ENCODE measurements around the gene FUT7.
A peak's percentile ranks its signal among the peaks of the same experiment; 100 is the strongest.
"Not testable (repeated sequence)": the region's sequence is repeated elsewhere in the genome, so short reads cannot be mapped to it uniquely, and the experiment has no call there.

Gene FUT7

DNA sequence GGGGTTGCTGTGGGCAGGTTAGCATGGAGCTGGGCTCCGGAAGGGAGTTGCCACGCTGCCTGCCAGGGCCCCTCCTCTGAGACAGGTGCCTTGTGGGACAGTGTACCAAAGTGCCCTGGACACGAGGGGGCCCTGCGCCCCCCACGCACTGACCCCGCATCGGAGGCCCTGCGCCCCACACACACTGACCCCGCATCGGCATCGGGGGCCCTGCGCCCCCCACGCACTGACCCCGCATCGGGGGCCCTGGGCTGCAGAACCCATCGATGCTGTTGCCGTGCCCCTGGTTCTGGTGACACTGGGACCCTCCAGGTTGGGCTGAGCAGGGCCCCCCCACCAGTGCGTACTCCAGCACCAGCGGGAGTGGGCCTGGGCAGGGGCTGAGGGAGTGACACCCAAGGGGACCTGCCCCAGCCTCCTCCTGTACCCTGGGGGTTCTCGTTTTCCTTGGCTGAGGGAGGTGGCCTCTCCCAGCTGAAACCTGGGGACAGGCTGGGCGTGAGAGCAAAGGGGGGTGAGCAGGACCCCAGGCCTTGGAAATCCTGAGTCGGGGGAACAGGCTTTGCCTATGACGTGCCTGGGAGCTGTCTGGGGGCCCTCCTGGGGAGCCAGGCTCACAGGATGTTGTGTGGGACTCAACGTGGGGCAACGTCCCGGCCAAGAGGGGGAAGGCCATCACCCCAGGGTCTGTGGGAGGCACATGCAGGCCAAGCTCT, 31.6 kb upstream of the FUT7 start:
- no peak overlapping the region for H3K4me3 ChIP-seq (ENCODE audit: low read length)
- peaks cover 6% of the 10 kb centered on the region for H3K27me3 ChIP-seq (ENCODE audit: control insufficient read depth, insufficient read depth, low read length)
- no peaks in the 10 kb centered on the region for H3K9me3 ChIP-seq (ENCODE audit: control insufficient read depth, low read length)
- H3K4me1 ChIP-seq (ENCODE audit: control insufficient read depth, insufficient read depth, low read length) = peaks cover 21% of the 10 kb centered on the region
- H3K9ac ChIP-seq (ENCODE audit: low read length) = no peak overlapping the region
- no peaks in the 10 kb centered on the region for H3K36me3 ChIP-seq (ENCODE audit: control insufficient read depth, insufficient read depth, low read length)

GRCh38 chr9:137062798-137063197, 30.9 kb upstream of the FUT7 start:
- H3K4me1 ChIP-seq (ENCODE audit: control insufficient read depth, insufficient read depth, low read length) = peaks cover 15% of the 10 kb centered on the region
- H3K9me3 ChIP-seq (ENCODE audit: control insufficient read depth, low read length); H3K36me3 ChIP-seq (ENCODE audit: control insufficient read depth, insufficient read depth, low read length); H3K4me3 ChIP-seq (ENCODE audit: low read length); H3K27me3 ChIP-seq (ENCODE audit: control insufficient read depth, insufficient read depth, low read length); H3K9ac ChIP-seq (ENCODE audit: low read length): not testable (repeated sequence)

DNA sequence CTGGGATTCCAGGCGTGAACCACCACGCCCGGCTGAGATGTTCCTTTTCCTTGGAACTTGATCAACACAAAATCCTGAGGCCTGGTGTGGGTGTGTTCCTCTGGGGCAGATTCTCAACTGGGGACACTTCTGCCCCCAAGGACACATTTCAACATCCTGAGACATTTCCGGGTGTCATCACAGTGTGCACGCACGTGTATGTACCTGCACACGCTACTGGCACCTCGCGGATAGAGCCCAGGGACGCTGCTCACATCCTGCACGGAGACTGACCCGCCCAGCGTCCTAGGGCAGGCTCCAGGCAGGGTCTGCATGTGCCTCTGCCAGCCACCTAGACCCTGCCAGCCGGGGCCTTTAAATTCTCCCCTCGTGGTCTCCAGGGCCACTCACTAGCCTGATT, 30.5 kb upstream of the FUT7 start:
- H3K4me3 ChIP-seq (ENCODE audit: low read length) = no peak overlapping the region
- H3K9ac ChIP-seq (ENCODE audit: low read length) = no peak overlapping the region
- peaks cover 17% of the 10 kb centered on the region for H3K4me1 ChIP-seq (ENCODE audit: control insufficient read depth, insufficient read depth, low read length)
- no peaks in the 10 kb centered on the region for H3K36me3 ChIP-seq (ENCODE audit: control insufficient read depth, insufficient read depth, low read length)
- H3K27me3 ChIP-seq (ENCODE audit: control insufficient read depth, insufficient read depth, low read length) = no peaks in the 10 kb centered on the region
- H3K9me3 ChIP-seq (ENCODE audit: control insufficient read depth, low read length) = no peaks in the 10 kb centered on the region

GRCh38 chr9:137058521-137059234, 26.8 kb upstream of the FUT7 start:
- Histone ChIP-seq H3K4me1 (ENCODE audit: control insufficient read depth, insufficient read depth, low read length) (peaks cover 36% of the 10 kb centered on the region), H3K9me3 (ENCODE audit: control insufficient read depth, low read length) (no peaks in the 10 kb centered on the region), H3K36me3 (ENCODE audit: control insufficient read depth, insufficient read depth, low read length) (no peaks in the 10 kb centered on the region), H3K27me3 (ENCODE audit: control insufficient read depth, insufficient read depth, low read length) (peaks cover 4% of the 10 kb centered on the region), H3K9ac (ENCODE audit: low read length) (no peak overlapping the region), H3K4me3 (ENCODE audit: low read length) (no peak overlapping the region)

DNA sequence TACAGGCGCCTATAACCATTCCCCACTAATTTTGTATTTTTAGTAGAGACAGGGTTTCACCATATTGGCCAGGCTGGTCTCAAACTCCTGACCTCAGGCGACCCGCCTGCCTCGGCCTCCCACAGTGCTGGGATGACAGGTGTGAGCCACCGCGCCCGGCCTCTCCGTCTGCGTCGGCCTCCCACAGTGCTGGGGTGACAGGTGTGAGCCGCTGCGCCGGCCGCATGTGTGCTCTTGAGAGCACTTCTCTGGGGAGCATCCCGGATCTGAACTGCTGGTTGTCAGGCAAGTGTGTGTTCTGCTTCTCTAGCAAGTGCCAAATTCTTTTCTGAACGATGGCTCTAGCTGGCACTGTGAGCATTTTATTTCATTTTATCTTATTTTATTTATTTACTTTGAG, 25.7 kb upstream of the FUT7 start:
- no peak overlapping the region for H3K4me3 ChIP-seq (ENCODE audit: low read length)
- H3K4me1 ChIP-seq (ENCODE audit: control insufficient read depth, insufficient read depth, low read length) = peaks cover 44% of the 10 kb centered on the region
- H3K27me3 ChIP-seq (ENCODE audit: control insufficient read depth, insufficient read depth, low read length) = peaks cover 12% of the 10 kb centered on the region
- no peak overlapping the region for H3K9ac ChIP-seq (ENCODE audit: low read length)
- no peaks in the 10 kb centered on the region for H3K36me3 ChIP-seq (ENCODE audit: control insufficient read depth, insufficient read depth, low read length)
- no peaks in the 10 kb centered on the region for H3K9me3 ChIP-seq (ENCODE audit: control insufficient read depth, low read length)

- Histone ChIP-seq H3K9ac (ENCODE audit: low read length) (no peak overlapping the region), H3K4me3 (ENCODE audit: low read length) (no peak overlapping the region), H3K4me1 (ENCODE audit: control insufficient read depth, insufficient read depth, low read length) (peaks cover 44% of the 10 kb centered on the region), H3K36me3 (ENCODE audit: control insufficient read depth, insufficient read depth, low read length) (no peaks in the 10 kb centered on the region), H3K27me3 (ENCODE audit: control insufficient read depth, insufficient read depth, low read length) (peaks cover 17% of the 10 kb centered on the region), H3K9me3 (ENCODE audit: control insufficient read depth, low read length) (no peaks in the 10 kb centered on the region)
Observed at GRCh38 chr9:137056739-137057415, 25.0 kb upstream of the FUT7 start.

GRCh38 chr9:137055385-137056364, 23.8 kb upstream of the FUT7 start:
- peaks cover 44% of the 10 kb centered on the region for H3K4me1 ChIP-seq (ENCODE audit: control insufficient read depth, insufficient read depth, low read length)
- peaks cover 17% of the 10 kb centered on the region for H3K27me3 ChIP-seq (ENCODE audit: control insufficient read depth, insufficient read depth, low read length)
- H3K36me3 ChIP-seq (ENCODE audit: control insufficient read depth, insufficient read depth, low read length) = no peaks in the 10 kb centered on the region
- H3K9ac ChIP-seq (ENCODE audit: low read length) = peak overlapping the region; percentile 73
- H3K4me3 ChIP-seq (ENCODE audit: low read length) = no peak overlapping the region
- no peaks in the 10 kb centered on the region for H3K9me3 ChIP-seq (ENCODE audit: control insufficient read depth, low read length)

GRCh38 chr9:137054932-137055384, 23.1 kb upstream of the FUT7 start:
- Histone ChIP-seq H3K9ac (ENCODE audit: low read length) (peak overlapping the region; percentile 73), H3K9me3 (ENCODE audit: control insufficient read depth, low read length) (no peaks in the 10 kb centered on the region), H3K36me3 (ENCODE audit: control insufficient read depth, insufficient read depth, low read length) (no peaks in the 10 kb centered on the region), H3K27me3 (ENCODE audit: control insufficient read depth, insufficient read depth, low read length) (peaks cover 18% of the 10 kb centered on the region), H3K4me3 (ENCODE audit: low read length) (no peak overlapping the region), H3K4me1 (ENCODE audit: control insufficient read depth, insufficient read depth, low read length) (peaks cover 44% of the 10 kb centered on the region)

DNA sequence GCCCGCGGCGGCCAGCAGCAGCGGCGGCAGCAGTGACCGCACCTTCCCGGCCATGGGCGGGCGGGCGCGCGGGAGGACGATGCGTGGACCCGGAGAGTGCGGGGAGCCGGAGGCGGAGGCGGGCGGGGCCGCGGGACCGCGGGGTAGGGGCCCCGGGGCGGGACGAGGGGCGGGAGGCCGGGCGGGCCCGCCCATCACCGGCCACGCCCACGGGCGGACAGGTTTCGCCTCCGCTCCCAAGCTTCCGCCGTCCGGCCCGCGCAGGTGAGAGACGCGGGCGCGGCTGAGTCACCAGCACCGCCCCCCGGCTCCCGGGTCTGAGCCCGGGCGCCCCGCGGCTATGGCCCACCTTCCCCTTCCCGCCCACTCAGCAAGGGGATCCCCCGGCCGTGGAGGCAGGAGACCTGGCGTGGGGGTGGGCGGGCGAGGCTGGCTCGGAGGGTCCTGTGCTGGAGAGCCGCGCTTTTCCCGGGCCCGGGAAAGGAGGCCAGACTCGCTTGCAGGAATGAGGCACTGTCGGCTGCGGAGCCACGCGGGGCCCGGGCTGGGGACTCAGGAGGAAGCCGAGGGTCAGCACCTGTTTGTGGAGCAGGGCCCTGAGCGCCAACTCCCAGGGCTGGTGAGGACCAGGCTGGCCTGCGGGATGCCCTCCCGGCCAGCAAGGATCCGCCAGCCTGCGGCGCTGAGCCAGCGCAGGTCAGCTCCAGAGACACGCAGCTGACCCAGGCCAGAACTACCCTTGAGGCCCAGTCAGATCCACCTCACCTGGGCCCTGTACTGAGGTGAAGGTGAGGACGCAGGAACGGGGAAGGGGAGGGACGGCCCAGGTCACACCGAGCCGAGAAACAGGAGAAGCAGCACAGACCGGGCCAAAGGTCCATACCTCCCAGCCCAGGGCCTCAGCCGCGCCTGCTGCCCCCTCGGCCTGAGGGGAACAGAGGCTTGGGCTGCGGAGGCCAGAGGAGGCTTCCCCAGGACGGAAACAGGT, 22.4 kb upstream of the FUT7 start, which contains the start of gene ENTPD2:
Gene ENTPD2, minus strand, starts transcription at position 118 of the 988 bp plus-strand sequence. Its CDS starts 64 bp downstream, at position 54.
- H3K9me3 ChIP-seq (ENCODE audit: control insufficient read depth, low read length) = no peaks in the 10 kb centered on the region
- peaks cover 47% of the 10 kb centered on the region for H3K4me1 ChIP-seq (ENCODE audit: control insufficient read depth, insufficient read depth, low read length)
- H3K27me3 ChIP-seq (ENCODE audit: control insufficient read depth, insufficient read depth, low read length) = peaks cover 25% of the 10 kb centered on the region
- peak within 1 kb of the TSS; percentile 73 for H3K9ac ChIP-seq (ENCODE audit: low read length)
- H3K4me3 ChIP-seq (ENCODE audit: low read length) = no peak within 1 kb of the TSS
- H3K36me3 ChIP-seq (ENCODE audit: control insufficient read depth, insufficient read depth, low read length) = no peaks in the 10 kb centered on the region

GRCh38 chr9:137052998-137053943, 21.4 kb upstream of the FUT7 start:
- H3K9ac ChIP-seq (ENCODE audit: low read length) = peak overlapping the region; percentile 55
- no peak overlapping the region for H3K4me3 ChIP-seq (ENCODE audit: low read length)
- no peaks in the 10 kb centered on the region for H3K36me3 ChIP-seq (ENCODE audit: control insufficient read depth, insufficient read depth, low read length)
- H3K27me3 ChIP-seq (ENCODE audit: control insufficient read depth, insufficient read depth, low read length) = peaks cover 27% of the 10 kb centered on the region
- no peaks in the 10 kb centered on the region for H3K9me3 ChIP-seq (ENCODE audit: control insufficient read depth, low read length)
- H3K4me1 ChIP-seq (ENCODE audit: control insufficient read depth, insufficient read depth, low read length) = peaks cover 47% of the 10 kb centered on the region
